WI38 (cell line): ENCODE results near the gene MAP2.

ENCODE experiments used
- H3K4me3 ChIP-seq: 2 replicates; pipeline ENCODE4 v1.5.1; 2011; ENCODE audit warnings: low read depth, mild to moderate bottlenecking, control low read depth, low read length
- CTCF ChIP-seq: IDR thresholded peaks from 2 replicates; pipeline ENCODE4 v1.5.1; 2012; ENCODE audit warnings: low read depth, mild to moderate bottlenecking, control low read depth, low read length

Gene MAP2

GRCh38 chr2:209633911-209634310 is 210.1 kb downstream of the MAP2 start:
- no peak overlapping the region for H3K4me3 ChIP-seq
- TF ChIP-seq CTCF: no peak

- TF ChIP-seq CTCF: no peak
- no peak overlapping the region for H3K4me3 ChIP-seq
Observed at GRCh38 chr2:209636076-209636475, 212.2 kb downstream of the MAP2 start.

- TF ChIP-seq CTCF: no peak
- no peak overlapping the region for H3K4me3 ChIP-seq
Observed at GRCh38 chr2:209637293-209637692, 213.4 kb downstream of the MAP2 start.

GRCh38 chr2:209638346-209638745 is 214.5 kb downstream of the MAP2 start:
- TF ChIP-seq CTCF: no peak
- H3K4me3 ChIP-seq: no peak overlapping the region

- no peak for TF ChIP-seq CTCF
- no peak overlapping the region for H3K4me3 ChIP-seq
Observed at GRCh38 chr2:209640358-209640757, 216.5 kb downstream of the MAP2 start.

DNA sequence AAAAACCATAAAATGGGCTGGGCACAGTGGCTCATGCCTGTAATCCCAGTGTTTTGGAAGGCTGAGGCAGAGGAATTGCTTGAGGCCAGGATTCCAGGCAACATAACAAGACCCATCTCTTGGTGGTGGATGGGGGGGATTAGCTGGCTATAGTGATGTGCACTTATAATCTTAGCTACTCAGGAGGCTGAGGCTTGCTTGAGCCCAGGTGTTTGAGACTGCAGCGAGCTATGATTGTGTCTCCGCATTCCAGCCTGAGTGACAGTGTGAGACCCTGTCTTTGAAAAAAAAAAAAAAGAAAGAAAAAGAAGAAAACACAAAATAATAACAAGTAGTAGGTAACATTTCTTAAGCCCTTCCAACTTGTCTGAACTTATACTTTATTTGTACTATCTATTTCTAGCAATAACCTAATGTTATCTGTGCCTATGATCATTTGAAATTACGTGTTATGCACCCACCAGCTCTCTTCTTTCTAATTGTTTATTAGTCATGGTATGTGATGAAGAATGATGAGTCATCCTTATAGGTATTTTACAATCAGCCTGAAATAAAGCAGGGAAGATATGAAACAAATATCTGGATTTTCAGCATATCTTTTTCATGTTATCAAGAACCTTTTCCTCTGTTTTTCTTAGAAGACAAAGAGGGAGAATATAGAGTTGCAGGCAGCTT is 218.4 kb downstream of the MAP2 start:
- no peak for TF ChIP-seq CTCF
- H3K4me3 ChIP-seq: no peak overlapping the region

- no peak for TF ChIP-seq CTCF
- no peak overlapping the region for H3K4me3 ChIP-seq
Observed at GRCh38 chr2:209644842-209645241, 221.0 kb downstream of the MAP2 start.
